ENCODE results near the gene RBMS3.
"Not testable (repeated sequence)": the region's sequence is repeated elsewhere in the genome, so short reads cannot be mapped to it uniquely, and the experiment has no call there.

The RBMS3 gene

GRCh38 chr3:29515451-29515850, 234.6 kb downstream of the RBMS3 start:
- Histone ChIP-seq H3K36me3 (ENCODE audit: control insufficient read depth, insufficient read depth, low read length) (no peaks in the 10 kb centered on the region), H3K4me1 (ENCODE audit: control insufficient read depth, insufficient read depth, low read length) (peaks cover 3% of the 10 kb centered on the region), H3K9me3 (ENCODE audit: control insufficient read depth, insufficient read depth, low read length) (no peaks in the 10 kb centered on the region), H3K27me3 (ENCODE audit: control insufficient read depth, insufficient read depth, low read length) (no peaks in the 10 kb centered on the region), H3K27ac (ENCODE audit: low read length) (no peak overlapping the region), H3K4me3 (ENCODE audit: low read length) (no peak overlapping the region)
- DNase-seq (ENCODE audit: low read depth, low spot score) = peak; percentile 20
- no CpG with 5 or more reads among the region's 2 CpGs for WGBS (ENCODE audit: insufficient coverage, insufficient read length)

GRCh38 chr3:29516164-29516563, 235.3 kb downstream of the RBMS3 start:
- Histone ChIP-seq H3K9me3 (ENCODE audit: control insufficient read depth, insufficient read depth, low read length) (no peaks in the 10 kb centered on the region), H3K27me3 (ENCODE audit: control insufficient read depth, insufficient read depth, low read length) (no peaks in the 10 kb centered on the region), H3K4me3 (ENCODE audit: low read length) (no peak overlapping the region), H3K27ac (ENCODE audit: low read length) (no peak overlapping the region), H3K4me1 (ENCODE audit: control insufficient read depth, insufficient read depth, low read length) (peaks cover 3% of the 10 kb centered on the region), H3K36me3 (ENCODE audit: control insufficient read depth, insufficient read depth, low read length) (no peaks in the 10 kb centered on the region)
- WGBS (ENCODE audit: insufficient coverage, insufficient read length) = 100% methylated on average over 1 of the region's 4 CpGs
- no peak for DNase-seq (ENCODE audit: low read depth, low spot score)

- Histone ChIP-seq H3K36me3 (ENCODE audit: control insufficient read depth, insufficient read depth, low read length) (no peaks in the 10 kb centered on the region), H3K27me3 (ENCODE audit: control insufficient read depth, insufficient read depth, low read length) (no peaks in the 10 kb centered on the region), H3K27ac (ENCODE audit: low read length) (no peak overlapping the region), H3K9me3 (ENCODE audit: control insufficient read depth, insufficient read depth, low read length) (no peaks in the 10 kb centered on the region), H3K4me1 (ENCODE audit: control insufficient read depth, insufficient read depth, low read length) (no peaks in the 10 kb centered on the region; the same call in 1 of the 2 replicates), H3K4me3 (ENCODE audit: low read length) (no peak overlapping the region)
- WGBS (ENCODE audit: insufficient coverage, insufficient read length) = no CpG with 5 or more reads among the region's 3 CpGs
- DNase-seq (ENCODE audit: low read depth, low spot score) = no peak
Measured at GRCh38 chr3:29520764-29521163, 239.9 kb downstream of the RBMS3 start.

- DNase-seq (ENCODE audit: low read depth, low spot score) = no peak
- H3K27me3 ChIP-seq (ENCODE audit: control insufficient read depth, insufficient read depth, low read length) = no peaks in the 10 kb centered on the region
- H3K27ac ChIP-seq (ENCODE audit: low read length) = no peak overlapping the region
- H3K4me3 ChIP-seq (ENCODE audit: low read length) = no peak overlapping the region
- WGBS (ENCODE audit: insufficient coverage, insufficient read length) = no CpG with 5 or more reads among the region's 1 CpG
- no peaks in the 10 kb centered on the region for H3K9me3 ChIP-seq (ENCODE audit: control insufficient read depth, insufficient read depth, low read length)
- H3K36me3 ChIP-seq (ENCODE audit: control insufficient read depth, insufficient read depth, low read length) = no peaks in the 10 kb centered on the region
- no peaks in the 10 kb centered on the region for H3K4me1 ChIP-seq (ENCODE audit: control insufficient read depth, insufficient read depth, low read length)
Measured at GRCh38 chr3:29521293-29521692, 240.4 kb downstream of the RBMS3 start.

GRCh38 chr3:29521751-29522150, 240.9 kb downstream of the RBMS3 start:
- no CpG with 5 or more reads among the region's 2 CpGs for WGBS (ENCODE audit: insufficient coverage, insufficient read length)

GRCh38 chr3:29524433-29524832, 243.6 kb downstream of the RBMS3 start:
- DNase-seq (ENCODE audit: low read depth, low spot score); H3K4me1 ChIP-seq (ENCODE audit: control insufficient read depth, insufficient read depth, low read length); H3K9me3 ChIP-seq (ENCODE audit: control insufficient read depth, insufficient read depth, low read length); H3K27me3 ChIP-seq (ENCODE audit: control insufficient read depth, insufficient read depth, low read length); H3K4me3 ChIP-seq (ENCODE audit: low read length); H3K27ac ChIP-seq (ENCODE audit: low read length); H3K36me3 ChIP-seq (ENCODE audit: control insufficient read depth, insufficient read depth, low read length): not testable (repeated sequence)
- WGBS (ENCODE audit: insufficient coverage, insufficient read length) = no CpG with 5 or more reads among the region's 10 CpGs

More at GRCh38 chr3:29521751-29522150, 240.9 kb downstream of the RBMS3 start:
- no peak overlapping the region for H3K4me3 ChIP-seq (ENCODE audit: low read length)
- no peaks in the 10 kb centered on the region for H3K4me1 ChIP-seq (ENCODE audit: control insufficient read depth, insufficient read depth, low read length)
- no peaks in the 10 kb centered on the region for H3K27me3 ChIP-seq (ENCODE audit: control insufficient read depth, insufficient read depth, low read length)
- H3K27ac ChIP-seq (ENCODE audit: low read length) = no peak overlapping the region
- no peaks in the 10 kb centered on the region for H3K9me3 ChIP-seq (ENCODE audit: control insufficient read depth, insufficient read depth, low read length)
- H3K36me3 ChIP-seq (ENCODE audit: control insufficient read depth, insufficient read depth, low read length) = no peaks in the 10 kb centered on the region
- no peak for DNase-seq (ENCODE audit: low read depth, low spot score)

GRCh38 chr3:29525254-29525881, 244.5 kb downstream of the RBMS3 start:
- Histone ChIP-seq H3K9me3 (ENCODE audit: control insufficient read depth, insufficient read depth, low read length) (no peaks in the 10 kb centered on the region), H3K27ac (ENCODE audit: low read length) (no peak overlapping the region), H3K27me3 (ENCODE audit: control insufficient read depth, insufficient read depth, low read length) (no peaks in the 10 kb centered on the region), H3K4me3 (ENCODE audit: low read length) (no peak overlapping the region), H3K4me1 (ENCODE audit: control insufficient read depth, insufficient read depth, low read length) (no peaks in the 10 kb centered on the region), H3K36me3 (ENCODE audit: control insufficient read depth, insufficient read depth, low read length) (no peaks in the 10 kb centered on the region)
- no CpG with 5 or more reads among the region's 1 CpG for WGBS (ENCODE audit: insufficient coverage, insufficient read length)
- DNase-seq (ENCODE audit: low read depth, low spot score) = no peak

GRCh38 chr3:29527246-29527645, 246.4 kb downstream of the RBMS3 start:
- Histone ChIP-seq H3K9me3 (ENCODE audit: control insufficient read depth, insufficient read depth, low read length) (no peaks in the 10 kb centered on the region), H3K4me1 (ENCODE audit: control insufficient read depth, insufficient read depth, low read length) (no peaks in the 10 kb centered on the region), H3K4me3 (ENCODE audit: low read length) (no peak overlapping the region), H3K27me3 (ENCODE audit: control insufficient read depth, insufficient read depth, low read length) (no peaks in the 10 kb centered on the region), H3K36me3 (ENCODE audit: control insufficient read depth, insufficient read depth, low read length) (no peaks in the 10 kb centered on the region), H3K27ac (ENCODE audit: low read length) (no peak overlapping the region)
- WGBS (ENCODE audit: insufficient coverage, insufficient read length) = no CpG with 5 or more reads among the region's 1 CpG
- DNase-seq (ENCODE audit: low read depth, low spot score) = no peak

GRCh38 chr3:29531644-29532043, 250.8 kb downstream of the RBMS3 start:
- Histone ChIP-seq H3K4me3 (ENCODE audit: low read length) (no peak overlapping the region), H3K36me3 (ENCODE audit: control insufficient read depth, insufficient read depth, low read length) (no peaks in the 10 kb centered on the region), H3K4me1 (ENCODE audit: control insufficient read depth, insufficient read depth, low read length) (no peaks in the 10 kb centered on the region), H3K9me3 (ENCODE audit: control insufficient read depth, insufficient read depth, low read length) (no peaks in the 10 kb centered on the region), H3K27ac (ENCODE audit: low read length) (no peak overlapping the region), H3K27me3 (ENCODE audit: control insufficient read depth, insufficient read depth, low read length) (no peaks in the 10 kb centered on the region)
- WGBS (ENCODE audit: insufficient coverage, insufficient read length) = no CpG with 5 or more reads among the region's 4 CpGs
- DNase-seq (ENCODE audit: low read depth, low spot score) = no peak

- Histone ChIP-seq H3K27me3 (ENCODE audit: control insufficient read depth, insufficient read depth, low read length) (no peaks in the 10 kb centered on the region), H3K27ac (ENCODE audit: low read length) (no peak overlapping the region), H3K4me1 (ENCODE audit: control insufficient read depth, insufficient read depth, low read length) (no peaks in the 10 kb centered on the region), H3K4me3 (ENCODE audit: low read length) (no peak overlapping the region), H3K36me3 (ENCODE audit: control insufficient read depth, insufficient read depth, low read length) (no peaks in the 10 kb centered on the region), H3K9me3 (ENCODE audit: control insufficient read depth, insufficient read depth, low read length) (no peaks in the 10 kb centered on the region)
- no CpG with 5 or more reads among the region's 4 CpGs for WGBS (ENCODE audit: insufficient coverage, insufficient read length)
- no peak for DNase-seq (ENCODE audit: low read depth, low spot score)
Measured at GRCh38 chr3:29532473-29532872, 251.6 kb downstream of the RBMS3 start.

GRCh38 chr3:29534006-29534405, 253.1 kb downstream of the RBMS3 start:
- no peaks in the 10 kb centered on the region for H3K9me3 ChIP-seq (ENCODE audit: control insufficient read depth, insufficient read depth, low read length)
- no peak for DNase-seq (ENCODE audit: low read depth, low spot score)
- no peaks in the 10 kb centered on the region for H3K36me3 ChIP-seq (ENCODE audit: control insufficient read depth, insufficient read depth, low read length)
- no peak overlapping the region for H3K27ac ChIP-seq (ENCODE audit: low read length)
- H3K4me3 ChIP-seq (ENCODE audit: low read length) = no peak overlapping the region
- H3K4me1 ChIP-seq (ENCODE audit: control insufficient read depth, insufficient read depth, low read length) = no peaks in the 10 kb centered on the region
- no CpG with 5 or more reads among the region's 3 CpGs for WGBS (ENCODE audit: insufficient coverage, insufficient read length)
- no peaks in the 10 kb centered on the region for H3K27me3 ChIP-seq (ENCODE audit: control insufficient read depth, insufficient read depth, low read length)

Measured in iPS DF 6.9 (cell line).